ENCODE measurements around the gene TASP1.

GRCh38 chr20:13632431-13632830 lies 6.3 kb downstream of the TASP1 start:
- no peak for TF ChIP-seq POLR2AphosphoS5 (IDR thresholded peaks at IDR 0.05)
- no peak for TF ChIP-seq EP300 (IDR thresholded peaks at IDR 0.05; ENCODE audit: low read depth)
- no peak for TF ChIP-seq CTCF (IDR thresholded peaks at IDR 0.05)
- no peak for TF ChIP-seq POLR2A (IDR thresholded peaks at IDR 0.05)

Measured in transverse colon (tissue), 4 donors.